ENCODE data around the gene NAA25.

The NAA25 gene

DNA sequence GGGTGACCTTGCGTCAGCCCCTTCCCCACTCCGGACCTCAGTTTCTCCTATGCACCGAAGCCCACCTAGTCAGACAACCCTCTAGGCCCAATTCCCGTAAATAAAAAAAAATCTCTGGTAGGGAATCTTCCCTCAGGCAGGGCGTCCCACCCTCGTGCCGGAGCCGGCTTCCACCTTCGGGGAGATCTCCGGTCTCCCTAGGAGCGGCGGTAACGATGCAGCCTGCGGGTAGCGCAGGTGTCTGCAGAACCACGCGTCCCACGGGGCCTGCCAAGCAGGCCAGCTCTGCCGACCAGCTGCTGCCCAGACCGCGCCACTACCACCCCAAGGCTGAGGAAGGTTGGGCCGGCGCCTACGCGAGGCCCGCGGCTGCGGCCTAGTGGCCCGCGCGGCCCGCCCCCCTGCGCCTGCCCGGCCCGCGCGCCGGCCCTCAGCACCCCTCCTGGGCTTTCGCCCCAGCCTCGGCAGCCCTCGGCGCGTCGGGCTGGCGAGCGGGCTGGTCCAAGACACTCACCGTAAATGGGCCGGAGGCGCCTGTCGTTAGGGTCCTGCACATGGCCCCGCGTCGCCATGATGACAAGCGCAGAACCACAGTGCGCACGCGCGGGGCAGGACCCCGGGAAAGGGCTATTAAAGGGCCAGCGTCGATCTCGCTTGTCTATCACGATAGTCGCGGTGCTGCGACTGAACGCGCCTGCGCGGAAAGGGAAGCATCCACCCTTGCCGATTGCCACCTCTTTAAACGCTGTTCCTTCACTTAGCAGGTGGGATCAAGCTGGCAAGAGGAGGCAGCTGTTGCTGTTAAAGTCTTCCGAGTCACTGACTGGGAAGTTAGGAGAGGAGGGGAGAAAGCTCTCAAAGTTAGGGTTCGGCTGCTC is at the start of gene NAA25:
NAA25 (minus strand) TSS at position 582 of the 878 bp plus-strand sequence; CDS start at position 572, 10 bp downstream.
- H3K4me3 Mint-ChIP-seq, result peak within 1 kb of the TSS; percentile 97
- no peaks in the 10 kb centered on the region for H3K9me3 Mint-ChIP-seq
- H3K36me3 Mint-ChIP-seq, result peaks cover 14% of the 10 kb centered on the region
- peaks cover 46% of the 10 kb centered on the region for H3K4me1 Mint-ChIP-seq
- H3K27me3 Mint-ChIP-seq, result no peaks in the 10 kb centered on the region
- peak within 1 kb of the TSS; percentile 99 for H3K27ac Mint-ChIP-seq

DNA sequence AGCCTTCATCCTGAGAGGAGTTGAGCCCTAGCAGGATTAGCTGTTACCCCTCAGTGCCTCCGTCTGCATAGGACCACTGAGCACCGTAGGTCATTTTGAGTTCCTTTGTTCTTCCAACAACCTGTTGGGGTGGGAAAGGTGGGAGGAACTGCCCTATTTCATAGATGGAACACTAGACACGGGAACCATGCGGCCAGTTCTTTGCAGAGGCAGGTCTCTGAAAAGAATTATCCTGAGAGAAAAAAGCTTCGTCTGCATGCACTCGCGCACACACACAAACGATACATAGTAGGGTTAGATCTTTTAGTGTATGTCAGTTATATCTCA is 45.3 kb upstream of the NAA25 start:
- H3K4me3 Mint-ChIP-seq, result no peak overlapping the region
- H3K27me3 Mint-ChIP-seq, result no peaks in the 10 kb centered on the region
- H3K27ac Mint-ChIP-seq, result no peak overlapping the region
- peaks cover 62% of the 10 kb centered on the region for H3K36me3 Mint-ChIP-seq
- peaks cover 14% of the 10 kb centered on the region for H3K4me1 Mint-ChIP-seq
- peaks cover 18% of the 10 kb centered on the region for H3K9me3 Mint-ChIP-seq

DNA sequence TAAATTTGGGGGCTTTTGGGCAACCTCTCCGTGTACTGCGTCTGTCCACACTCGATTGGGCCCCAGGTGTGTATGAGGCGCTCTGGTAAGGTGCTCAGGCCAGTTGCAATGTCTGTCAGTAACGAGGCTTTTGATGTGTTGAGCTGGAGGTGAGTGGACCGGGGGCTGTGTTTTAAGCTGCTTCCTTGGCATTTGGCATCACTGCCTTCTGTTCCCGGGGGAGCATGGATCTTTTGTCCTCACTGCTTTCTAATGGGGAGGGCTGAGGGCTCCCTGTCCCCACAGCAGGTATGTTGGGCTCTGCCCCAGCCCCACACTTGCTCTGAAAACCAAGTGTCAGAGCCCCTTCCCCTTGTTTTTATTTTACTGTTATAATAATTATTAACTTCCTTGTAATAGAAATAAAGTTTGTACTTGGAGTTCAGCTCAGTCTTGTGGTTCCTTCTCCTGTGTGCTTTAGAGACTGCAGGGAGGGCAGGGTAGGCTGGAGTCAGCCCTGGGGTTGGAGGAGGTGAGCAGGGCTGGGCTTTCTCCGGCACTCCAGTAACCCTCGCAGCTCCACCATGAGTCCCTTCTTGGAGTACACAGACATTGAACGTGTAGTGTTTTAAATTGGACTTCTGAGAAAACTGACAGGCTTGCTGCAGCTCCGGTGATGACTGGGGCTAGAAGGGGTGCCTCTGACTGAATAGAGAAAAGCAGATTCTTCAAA is 44.8 kb upstream of the NAA25 start:
- Mint-ChIP-seq H3K36me3 (peaks cover 57% of the 10 kb centered on the region), H3K4me3 (no peak overlapping the region), H3K27me3 (no peaks in the 10 kb centered on the region), H3K27ac (no peak overlapping the region), H3K4me1 (peaks cover 9% of the 10 kb centered on the region), H3K9me3 (peaks cover 16% of the 10 kb centered on the region)

DNA sequence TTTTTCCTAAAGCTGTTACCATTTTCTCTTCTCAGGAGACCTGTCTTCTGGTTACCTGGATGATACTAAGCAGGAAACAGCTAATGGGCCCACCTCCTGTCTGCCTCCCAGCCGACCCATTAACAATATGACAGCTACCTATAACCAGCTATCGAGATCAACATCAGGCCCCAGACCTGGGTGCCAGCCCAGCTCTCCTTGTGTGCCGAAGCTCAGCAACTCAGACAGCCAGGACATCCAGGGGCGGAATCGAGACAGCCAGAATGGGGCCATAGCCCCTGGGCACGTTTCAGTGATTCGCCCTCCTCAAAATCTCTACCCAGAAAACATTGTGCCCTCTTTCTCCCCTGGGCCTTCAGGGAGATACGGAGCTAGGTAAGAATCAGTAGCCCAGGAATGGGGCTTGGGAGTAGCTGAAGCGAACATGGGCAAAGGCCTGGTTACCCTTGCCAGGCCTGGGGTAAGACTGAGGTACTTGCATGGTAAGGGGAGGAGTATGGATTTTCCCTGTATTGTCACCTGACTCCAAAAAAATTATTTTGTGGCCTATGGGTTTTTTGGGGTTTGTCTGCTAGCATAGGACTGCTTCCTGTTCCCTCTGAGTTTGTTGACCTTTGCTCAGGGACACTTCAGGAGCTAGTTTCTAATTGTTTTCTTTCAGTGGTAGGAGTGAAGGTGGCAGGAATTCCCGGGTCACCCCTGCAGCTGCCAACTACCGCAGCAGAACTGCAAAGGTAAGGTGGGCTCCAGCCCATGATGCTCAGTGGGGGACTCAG is 43.4 kb upstream of the NAA25 start:
- peak overlapping the region; percentile 55 for H3K27ac Mint-ChIP-seq
- H3K4me3 Mint-ChIP-seq, result no peak overlapping the region
- no peaks in the 10 kb centered on the region for H3K4me1 Mint-ChIP-seq

DNA sequence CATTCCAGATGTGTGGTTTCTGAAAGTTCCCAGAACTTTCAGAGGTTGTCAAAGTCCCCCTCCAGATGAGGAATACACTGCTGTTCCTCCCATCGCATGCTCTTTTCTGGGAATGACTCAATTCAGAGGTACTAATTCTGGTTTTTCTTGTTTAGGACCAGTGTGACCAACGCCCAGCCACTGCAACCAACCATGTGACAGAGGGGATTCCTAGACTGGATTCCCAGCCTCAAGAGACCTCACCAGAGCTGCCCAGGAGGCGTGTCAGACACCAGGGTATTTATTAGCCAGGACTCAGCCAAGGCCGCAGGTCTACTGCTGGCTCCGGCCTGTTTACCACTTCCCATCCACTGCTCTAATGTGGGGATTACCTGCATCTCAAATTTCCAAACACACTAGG is 41.0 kb upstream of the NAA25 start:
- Mint-ChIP-seq H3K9me3 (no peaks in the 10 kb centered on the region), H3K27ac (no peak overlapping the region), H3K4me1 (peaks cover 4% of the 10 kb centered on the region)

More for the DNA sequence above, 43.4 kb upstream of the NAA25 start:
- peaks cover 7% of the 10 kb centered on the region for H3K9me3 Mint-ChIP-seq
- no peaks in the 10 kb centered on the region for H3K27me3 Mint-ChIP-seq
- H3K36me3 Mint-ChIP-seq, result peaks cover 43% of the 10 kb centered on the region

DNA sequence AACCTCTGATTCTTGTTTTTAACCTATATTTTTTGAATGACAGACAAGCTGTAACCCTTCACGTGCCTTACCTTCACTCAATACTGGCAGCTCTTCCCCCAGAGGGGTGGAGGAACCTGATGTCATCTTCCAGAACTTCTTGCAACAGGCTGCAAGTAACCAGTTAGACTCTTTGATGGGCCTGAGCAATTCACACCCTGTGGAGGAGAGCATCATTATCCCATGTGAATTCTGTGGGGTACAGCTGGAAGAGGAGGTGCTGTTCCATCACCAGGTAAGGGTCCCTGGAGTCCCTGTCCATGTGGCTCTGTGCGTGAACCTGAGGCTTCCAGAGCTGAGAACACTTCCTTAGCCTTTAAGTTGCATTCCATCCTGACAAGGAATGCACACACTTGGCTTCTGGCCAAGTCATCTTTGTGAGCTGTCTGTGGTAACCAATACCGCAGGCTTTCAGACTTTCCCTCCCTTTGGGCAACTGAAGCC is 39.5 kb upstream of the NAA25 start:
- peaks cover 22% of the 10 kb centered on the region for H3K36me3 Mint-ChIP-seq

More for the DNA sequence above, 41.0 kb upstream of the NAA25 start:
- H3K36me3 Mint-ChIP-seq, result peaks cover 32% of the 10 kb centered on the region
- no peak overlapping the region for H3K4me3 Mint-ChIP-seq
- no peaks in the 10 kb centered on the region for H3K27me3 Mint-ChIP-seq

DNA sequence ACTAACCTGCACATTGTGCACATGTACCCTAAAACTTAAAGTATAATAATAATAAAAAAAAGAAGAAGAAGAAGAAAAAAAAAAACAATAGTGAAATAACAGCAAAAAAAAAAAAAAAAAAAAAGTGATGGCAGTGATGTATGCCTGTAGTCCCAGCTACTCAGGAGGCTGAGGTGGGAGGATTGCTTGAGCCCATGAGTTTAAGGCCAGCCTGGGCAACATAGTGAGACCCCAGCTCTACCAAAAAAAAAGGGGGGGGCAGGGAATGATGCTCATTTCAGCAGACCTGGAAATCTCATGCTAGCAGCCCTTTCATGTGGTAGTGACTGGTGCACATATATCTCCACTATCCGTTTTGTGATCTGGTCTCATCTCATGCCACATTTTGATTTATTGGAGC is 37.5 kb upstream of the NAA25 start:
- no peak overlapping the region for H3K4me3 Mint-ChIP-seq
- no peaks in the 10 kb centered on the region for H3K9me3 Mint-ChIP-seq
- H3K27ac Mint-ChIP-seq, result no peak overlapping the region
- peaks cover 4% of the 10 kb centered on the region for H3K4me1 Mint-ChIP-seq
- no peaks in the 10 kb centered on the region for H3K27me3 Mint-ChIP-seq
- peaks cover 10% of the 10 kb centered on the region for H3K36me3 Mint-ChIP-seq

More for the DNA sequence above, 39.5 kb upstream of the NAA25 start:
- Mint-ChIP-seq H3K4me1 (peaks cover 4% of the 10 kb centered on the region), H3K9me3 (no peaks in the 10 kb centered on the region), H3K4me3 (no peak overlapping the region), H3K27ac (no peak overlapping the region), H3K27me3 (no peaks in the 10 kb centered on the region)

DNA sequence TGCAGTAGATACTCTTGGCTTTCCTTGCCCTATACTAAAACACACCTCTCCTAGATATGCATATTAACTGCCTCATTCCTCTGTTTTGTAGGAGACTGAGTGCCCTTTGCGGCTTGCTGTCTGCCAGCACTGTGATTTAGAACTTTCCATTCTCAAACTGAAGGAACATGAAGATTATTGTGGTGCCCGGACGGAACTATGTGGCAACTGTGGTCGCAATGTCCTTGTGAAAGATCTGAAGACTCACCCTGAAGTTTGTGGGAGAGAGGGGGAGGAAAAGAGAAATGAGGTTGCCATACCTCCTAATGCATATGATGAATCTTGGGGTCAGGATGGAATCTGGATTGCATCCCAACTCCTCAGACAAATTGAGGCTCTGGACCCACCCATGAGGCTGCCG is 32.1 kb upstream of the NAA25 start:
- Mint-ChIP-seq H3K36me3 (peaks cover 7% of the 10 kb centered on the region), H3K27me3 (no peaks in the 10 kb centered on the region), H3K4me1 (peaks cover 4% of the 10 kb centered on the region), H3K9me3 (no peaks in the 10 kb centered on the region), H3K4me3 (no peak overlapping the region), H3K27ac (peak overlapping the region; percentile 17)

DNA sequence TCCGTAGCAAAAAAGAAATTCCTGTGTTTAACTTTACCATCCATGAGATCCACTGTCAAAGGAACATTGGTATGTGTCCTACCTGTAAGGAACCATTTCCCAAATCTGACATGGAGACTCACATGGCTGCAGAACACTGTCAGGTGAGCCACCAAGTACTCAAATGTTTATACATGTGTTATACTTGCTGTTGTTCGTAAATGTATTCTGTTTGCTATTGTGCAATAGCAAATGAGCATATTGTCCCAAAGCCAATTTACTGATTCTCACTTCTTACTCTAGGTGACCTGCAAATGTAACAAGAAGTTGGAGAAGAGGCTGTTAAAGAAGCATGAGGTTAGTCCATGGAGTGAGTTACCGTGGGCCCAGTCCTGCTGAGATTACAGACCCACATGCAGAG is 26.1 kb upstream of the NAA25 start:
- Mint-ChIP-seq H3K9me3 (no peaks in the 10 kb centered on the region), H3K4me3 (no peak overlapping the region), H3K4me1 (peaks cover 28% of the 10 kb centered on the region), H3K27me3 (no peaks in the 10 kb centered on the region), H3K36me3 (peaks cover 5% of the 10 kb centered on the region), H3K27ac (no peak overlapping the region)

DNA sequence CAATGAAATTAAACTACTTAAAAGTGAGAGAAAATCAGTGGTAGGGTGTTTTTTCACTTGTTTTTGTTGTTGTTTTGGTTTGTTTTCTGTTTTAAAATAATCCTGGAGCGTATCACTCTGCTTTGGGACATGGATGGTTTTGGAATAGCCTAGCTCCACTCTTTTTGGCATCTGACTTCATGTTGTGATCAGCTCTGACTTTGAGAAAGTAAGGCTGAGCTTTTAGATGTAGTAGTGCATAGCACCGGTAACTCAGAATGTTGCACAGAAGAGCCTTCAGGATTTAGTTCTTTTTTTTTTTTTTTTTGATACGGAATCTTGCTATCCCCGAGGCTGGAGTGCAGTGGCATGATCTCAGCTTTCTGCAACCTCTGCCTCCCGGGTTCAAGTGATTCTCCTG is 24.8 kb upstream of the NAA25 start:
- Mint-ChIP-seq H3K27me3 (no peaks in the 10 kb centered on the region), H3K4me1 (peaks cover 39% of the 10 kb centered on the region), H3K4me3 (no peak overlapping the region), H3K36me3 (peaks cover 5% of the 10 kb centered on the region), H3K9me3 (no peaks in the 10 kb centered on the region), H3K27ac (no peak overlapping the region)

DNA sequence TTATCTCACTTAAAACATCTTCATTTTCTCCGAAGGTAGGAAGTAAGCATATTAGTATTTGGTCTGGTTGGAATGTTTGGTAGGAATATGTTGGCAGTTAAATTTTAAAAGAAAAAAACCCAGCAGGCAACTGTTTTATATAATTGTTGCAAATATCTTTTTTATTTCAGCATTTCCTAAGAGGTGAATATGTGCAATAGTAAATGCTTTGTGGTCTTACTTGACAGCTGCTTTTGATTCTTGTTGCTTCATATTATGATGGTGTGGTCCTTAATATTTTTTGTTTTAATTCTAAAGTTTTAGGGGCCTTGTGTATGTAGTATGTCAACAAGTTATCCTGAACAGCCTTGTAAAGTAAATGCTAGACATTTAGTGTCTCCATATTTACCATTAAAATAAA is 23.1 kb upstream of the NAA25 start:
- Mint-ChIP-seq H3K27me3 (no peaks in the 10 kb centered on the region), H3K9me3 (no peaks in the 10 kb centered on the region), H3K27ac (peak overlapping the region; percentile 96), H3K4me1 (peaks cover 53% of the 10 kb centered on the region), H3K4me3 (peak overlapping the region; percentile 79), H3K36me3 (peaks cover 8% of the 10 kb centered on the region)

DNA sequence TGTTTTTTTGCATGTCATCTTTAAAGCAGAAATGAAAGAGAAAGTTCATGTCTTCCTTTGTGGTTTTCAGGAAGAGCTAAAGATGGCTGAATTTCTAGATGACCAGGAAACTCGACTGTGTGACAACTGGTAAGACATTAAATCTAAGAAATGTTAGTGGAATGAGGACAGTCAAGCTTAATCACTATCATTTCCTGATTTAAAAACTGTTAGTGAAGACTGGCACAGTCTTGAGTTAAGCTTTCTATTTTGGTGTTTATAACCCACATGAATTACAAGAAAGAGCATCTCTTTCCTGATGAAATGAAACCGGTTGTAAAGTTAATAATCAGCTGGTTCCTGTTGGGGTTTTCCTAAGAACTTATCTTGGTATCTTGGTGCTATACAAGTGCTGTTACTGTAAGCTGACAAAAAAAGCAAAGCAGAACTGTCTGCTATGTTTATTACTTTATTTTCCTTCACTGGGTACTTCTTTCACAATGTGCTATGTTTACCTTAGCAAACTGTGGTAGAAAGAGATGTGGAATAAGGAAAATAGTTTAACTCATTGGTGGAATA is 21.9 kb upstream of the NAA25 start:
- Mint-ChIP-seq H3K4me1 (peaks cover 58% of the 10 kb centered on the region), H3K27ac (peak overlapping the region; percentile 96), H3K4me3 (peak overlapping the region; percentile 79), H3K36me3 (peaks cover 8% of the 10 kb centered on the region), H3K27me3 (no peaks in the 10 kb centered on the region), H3K9me3 (no peaks in the 10 kb centered on the region)

DNA sequence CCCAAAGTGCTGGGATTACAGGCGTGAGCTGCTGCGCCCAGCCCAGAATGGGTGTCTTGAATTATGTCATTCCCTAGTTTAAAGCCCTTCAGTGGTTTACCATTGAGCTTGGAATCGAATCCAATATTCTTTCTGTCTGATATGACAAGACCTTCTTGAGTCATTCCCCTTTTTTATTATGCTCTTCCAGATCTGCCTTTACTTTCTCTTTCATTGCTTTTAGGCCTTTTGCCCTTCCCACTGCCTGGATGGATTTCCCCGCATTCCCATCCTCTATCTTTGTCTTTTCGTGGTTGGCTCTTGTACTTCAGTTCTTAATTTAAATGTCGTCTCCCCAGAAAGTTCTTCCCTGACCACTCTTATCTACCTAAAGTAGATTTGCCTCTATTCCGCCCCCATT is 18.3 kb upstream of the NAA25 start:
- no peaks in the 10 kb centered on the region for H3K27me3 Mint-ChIP-seq
- H3K4me1 Mint-ChIP-seq, result peaks cover 52% of the 10 kb centered on the region
- peaks cover 6% of the 10 kb centered on the region for H3K36me3 Mint-ChIP-seq

DNA sequence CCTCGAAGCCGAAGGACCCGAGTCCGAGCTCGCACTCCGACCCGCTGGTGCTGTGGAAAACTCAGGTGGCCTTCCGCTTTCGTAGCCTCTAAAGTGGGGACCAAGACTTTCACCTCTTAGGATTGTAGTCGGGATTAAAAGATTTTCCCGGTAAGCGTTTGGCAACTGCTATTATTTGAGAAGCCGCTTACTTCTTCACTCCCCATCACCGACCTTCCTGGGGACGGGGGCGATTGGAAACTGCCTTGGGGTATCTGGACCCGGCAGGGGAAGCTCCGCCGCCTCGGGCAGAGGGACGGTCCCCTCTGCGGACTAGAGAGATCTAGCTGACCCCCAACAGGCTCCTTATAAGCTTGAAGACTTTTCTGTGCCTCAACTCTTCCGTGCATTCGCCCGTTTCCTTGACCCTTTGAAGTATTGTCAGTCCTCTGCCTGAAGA is 17.4 kb upstream of the NAA25 start:
- no peaks in the 10 kb centered on the region for H3K27me3 Mint-ChIP-seq
- H3K4me1 Mint-ChIP-seq, result peaks cover 45% of the 10 kb centered on the region
- H3K4me3 Mint-ChIP-seq, result peak overlapping the region; percentile 90
- H3K36me3 Mint-ChIP-seq, result peaks cover 4% of the 10 kb centered on the region
- peak overlapping the region; percentile 97 for H3K27ac Mint-ChIP-seq
- H3K9me3 Mint-ChIP-seq, result no peaks in the 10 kb centered on the region

More for the DNA sequence above, 18.3 kb upstream of the NAA25 start:
- Mint-ChIP-seq H3K9me3 (no peaks in the 10 kb centered on the region), H3K4me3 (peak overlapping the region; percentile 90), H3K27ac (peak overlapping the region; percentile 97)
